Left renal pelvis (tissue), 4 donors: ENCODE data around the gene RBPMS2. TPM values are rescaled to one million over a fixed set of nuclear protein-coding genes. Genes with fewer than 3 reads are reported as not detected.

ENCODE experiments used
- DNase-seq, 4 donors: peaks; one replicate each; pipeline ENCODE4 v3.0.0-alpha.2; 2013; ENCODE audit warnings: low read depth in 4 of 4, low spot score in 3 of 4
- polyA plus RNA-seq, 4 donors: library from polyadenylated mRNA; unstranded; fragments of 120-200 nt; gene quantifications; one replicate each; pipeline ENCODE4 v1.2.1, GENCODE V29; 2013; ENCODE audit not compliant: insufficient read length in 4 of 4

The RBPMS2 gene
- polyA plus RNA-seq, 4 donors: 10.0 to 15.3 (median 11.5) TPM

GRCh38 chr15:64697911-64698369 lies 77.4 kb downstream of the RBPMS2 start:
- DNase-seq: no peak

GRCh38 chr15:64696481-64696880 lies 78.9 kb downstream of the RBPMS2 start:
- no peak for DNase-seq

GRCh38 chr15:64695561-64695992 lies 79.8 kb downstream of the RBPMS2 start:
- no peak for DNase-seq

- DNase-seq: no peak
Observed at GRCh38 chr15:64694816-64695215, 80.6 kb downstream of the RBPMS2 start.

- DNase-seq: no peak
Observed at GRCh38 chr15:64693134-64693533, 82.3 kb downstream of the RBPMS2 start.

- DNase-seq: no peak
Observed at GRCh38 chr15:64691896-64692565, 83.4 kb downstream of the RBPMS2 start.

GRCh38 chr15:64690578-64691296 lies 84.7 kb downstream of the RBPMS2 start:
- DNase-seq: no peak

GRCh38 chr15:64690008-64690407 lies 85.4 kb downstream of the RBPMS2 start:
- no peak for DNase-seq

Other genes starting within 250 kb of the RBPMS2 start
- 10 to 100 TPM in 1 of 4 donors, 1 to 10 TPM in 3; 6.3 to 18.9 (median 8.1) TPM for gene PIF1, start 50.1 kb upstream of the RBPMS2 start, polyA plus RNA-seq
- 10 to 100 TPM; 16.5 to 20.5 (median 17.7) TPM for gene PLEKHO2, start 66.3 kb upstream of the RBPMS2 start, polyA plus RNA-seq
- gene ANKDD1A, start 136.3 kb upstream of the RBPMS2 start, polyA plus RNA-seq: 1 to 10 TPM; 4.7 to 8.0 (median 7.0) TPM
- gene SPG21, start 214.3 kb upstream of the RBPMS2 start, polyA plus RNA-seq: 100 to 1,000 TPM in 3 of 4 donors, 10 to 100 TPM in 1; 83.0 to 122 (median 112) TPM